A549 (cell line): ENCODE measurements around the gene ADSL. TPM values are rescaled to one million over a fixed set of nuclear protein-coding genes. Genes with fewer than 3 reads are reported as not detected.

Experiments
- ATAC-seq, 2 experiments: fragments of 200-7000 bp in 1 of 2; fragments of >200 bp in 1 of 2; cut with Nextera tagmentation in 1 of 2; cut with Tn5 transposase in 1 of 2; 3 replicates each; pipeline versions ENCODE4 v1.8.0 to v1.9.1; 2018 to 2020; ENCODE audit warnings: mild to moderate bottlenecking in 1 of 2, moderate library complexity in 1 of 2
- CTCF ChIA-PET: fragments of 300-600 bp; sonication (Branson Sonifier 250); formaldehyde crosslinking; extraction: SDS; loops from one replicate; lab custom pipeline; 2021; ENCODE audit warnings: antibody characterized with exemption, inconsistent platforms; lab: Yijun Ruan, JAX
- POLR2A ChIA-PET: fragments of 350-600 bp; formaldehyde crosslinking; extraction: SDS; loops from one replicate; lab custom pipeline; 2021; ENCODE audit warnings: antibody characterized with exemption, inconsistent platforms; lab: Yijun Ruan, JAX
- DNase-seq, 2 experiments: peaks; one replicate each; pipeline versions ENCODE4 v3.0.0 to v3.0.0-alpha.2; 2011 to 2016; ENCODE audit warnings: low read depth in 1 of 2, low spot score in 1 of 2
- FAIRE-seq: peaks from 2 replicates; lab custom pipeline; 2011; peaks lifted over from hg19 to GRCh38; lab: Jason Lieb, UNC
- H3K27ac ChIP-seq, 2 experiments: fragments of >200 bp; sonication (Bioruptor Twin); formaldehyde crosslinking; 3 replicates each; pipeline ENCODE4 v1.5.1; 2016 to 2017
- H3K4me1 ChIP-seq: fragments of >200 bp; sonication (Bioruptor Twin); formaldehyde crosslinking; 3 replicates; pipeline ENCODE4 v1.6.1; 2016
- H3K4me2 ChIP-seq: fragments of >200 bp; sonication (Bioruptor Twin); formaldehyde crosslinking; 3 replicates; pipeline ENCODE4 v1.6.1; 2016
- H3K4me3 ChIP-seq: fragments of >200 bp; sonication (Bioruptor Twin); formaldehyde crosslinking; 3 replicates; pipeline ENCODE4 v1.5.1; 2016
- H3K9me3 ChIP-seq: fragments of >200 bp; sonication (Bioruptor Twin); formaldehyde crosslinking; 3 replicates; pipeline ENCODE4 v1.6.1; 2016
- ATOH8 ChIP-seq: fragments of 250-450 bp; sonication (Bioruptor Pico); IDR thresholded peaks from 2 replicates; pipeline ENCODE4 v1.5.0; 2020; ENCODE audit warnings: low read depth, mild to moderate bottlenecking, moderate library complexity
- BHLHE40 ChIP-seq: IDR thresholded peaks from 2 replicates; pipeline ENCODE4 v1.6.1; 2012; ENCODE audit warnings: low read depth, low read length, inconsistent platforms
- CBX8 ChIP-seq: fragments of 200-600 bp; sonication (generic); IDR thresholded peaks from 2 replicates; pipeline ENCODE4 v1.6.1; 2016
- CHD4 ChIP-seq: fragments of 200-600 bp; sonication (generic); IDR thresholded peaks from 2 replicates; pipeline ENCODE4 v1.6.1; 2016; ENCODE audit warnings: antibody characterized with exemption, mild to moderate bottlenecking, borderline replicate concordance
- EHF ChIP-seq: fragments of 250-450 bp; sonication (Bioruptor Pico); IDR thresholded peaks from 2 replicates; pipeline ENCODE4 v1.5.0; 2020; ENCODE audit warnings: mild to moderate bottlenecking
- FOSB ChIP-seq: fragments of 250-450 bp; sonication (Bioruptor Pico); IDR thresholded peaks from 2 replicates; pipeline ENCODE4 v1.5.0; 2020; ENCODE audit warnings: mild to moderate bottlenecking, moderate library complexity
- HOXA7 ChIP-seq: fragments of 250-450 bp; sonication (Bioruptor Pico); IDR thresholded peaks from 2 replicates; pipeline ENCODE4 v1.5.0; 2020; ENCODE audit warnings: mild to moderate bottlenecking, moderate library complexity
- HOXB13 ChIP-seq: fragments of 250-450 bp; sonication (Bioruptor Pico); IDR thresholded peaks from 2 replicates; pipeline ENCODE4 v1.5.0; 2020; ENCODE audit warnings: low read depth, mild to moderate bottlenecking, moderate library complexity
- HOXB5 ChIP-seq: fragments of 250-450 bp; sonication (Bioruptor Pico); IDR thresholded peaks from 2 replicates; pipeline ENCODE4 v1.5.0; 2020; ENCODE audit warnings: mild to moderate bottlenecking, moderate library complexity
- KDM5A ChIP-seq: fragments of 200-600 bp; sonication (generic); IDR thresholded peaks from 2 replicates; pipeline ENCODE4 v1.6.1; 2016; ENCODE audit warnings: antibody characterized with exemption, mild to moderate bottlenecking
- MAFK ChIP-seq: fragments of 450-650 bp; IDR thresholded peaks from 2 replicates; pipeline ENCODE4 v1.6.1; 2014; ENCODE audit not compliant: partially characterized antibody
- NFE2L2 ChIP-seq: fragments of 150-350 bp; conservative IDR thresholded peaks from 2 replicates; pipeline ENCODE4 v1.6.1; 2014; ENCODE audit warnings: low read length
- RCOR1 ChIP-seq: fragments of 150-350 bp; IDR thresholded peaks from 2 replicates; pipeline ENCODE4 v1.6.1; 2014; ENCODE audit warnings: antibody characterized with exemption, low read length, low read depth
- TFCP2L1 ChIP-seq: fragments of 250-450 bp; sonication (Bioruptor Pico); IDR thresholded peaks from 2 replicates; pipeline ENCODE4 v1.5.0; 2021; ENCODE audit warnings: mild to moderate bottlenecking
- USF2 ChIP-seq: fragments of 450-650 bp; IDR thresholded peaks from 2 replicates; pipeline ENCODE4 v1.6.1; 2014; ENCODE audit warnings: antibody characterized with exemption
- ZSCAN20 ChIP-seq: fragments of 250-450 bp; sonication (Bioruptor Pico); IDR thresholded peaks from 2 replicates; pipeline ENCODE4 v1.8.0; 2022; ENCODE audit warnings: mild to moderate bottlenecking, moderate library complexity
- WGBS: methylation state at CpG from one replicate; pipeline ENCODE4 v1.1.6; 2017; ENCODE audit errors: missing lambda C conversion rate; 5-methylcytosine and 5-hydroxymethylcytosine counted together
- polyA plus RNA-seq, 4 experiments: library from polyadenylated mRNA; depleted of rRNA in 3 of 4; stranded (reverse); fragments of >200 nt; fragmentation: RNase III in 1 of 4; extraction: RNeasy Plus Mini Kit Qiagen cat#74134 plus additional on column Dnase treatment in 1 of 4; gene quantifications; 2 replicates in 3 of 4; 3 replicates in 1 of 4; pipeline ENCODE4 v1.2.3, GENCODE V29; 2011 to 2017
- TF ChIP-seq, protein P1 (sequence below): IDR thresholded peaks from 2 replicates; pipeline ENCODE4 v1.6.1; 2012

The ADSL gene
- polyA plus RNA-seq, 2 of the 4 experiments (the other 2 are of a cell fraction): 85.6 to 126 TPM

DNA sequence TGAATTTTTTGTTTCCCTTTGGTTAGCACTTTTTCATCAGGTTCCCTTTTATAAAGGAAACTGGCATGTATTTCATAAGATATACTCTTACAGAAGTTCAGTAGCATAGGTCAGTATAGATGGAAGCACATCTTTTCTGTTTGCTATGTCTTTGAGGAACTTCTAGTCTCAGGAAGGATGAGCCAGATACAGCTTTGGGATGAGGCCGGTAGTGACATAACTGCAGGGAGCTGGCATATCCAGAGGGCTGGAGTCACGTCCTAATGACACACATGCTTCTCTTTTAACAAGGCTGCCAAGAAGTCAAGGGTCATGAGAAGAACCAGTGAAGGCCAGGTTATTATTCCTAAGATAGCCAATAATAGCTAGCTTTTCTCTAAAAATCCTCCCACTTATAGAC lies 33.3 kb upstream of the ADSL start:
- DNase-seq: no peak
- Histone ChIP-seq H3K4me1 (no peaks in the 10 kb centered on the region), H3K27ac (no peak overlapping the region), H3K4me2 (no peak overlapping the region), H3K4me3 (no peak overlapping the region), H3K9me3 (no peaks in the 10 kb centered on the region)
- ChIA-PET CTCF (no interaction called here), POLR2A (no interaction called here)
- WGBS: 92% methylated on average over 2 of the region's 2 CpGs
- FAIRE-seq: no peak
- TF ChIP-seq EHF (CRISPR knock-in tag): no peak
- TF ChIP-seq BHLHE40: no peak
- no peak for TF ChIP-seq HOXB5 (CRISPR knock-in tag)
- TF ChIP-seq, protein P1, sequence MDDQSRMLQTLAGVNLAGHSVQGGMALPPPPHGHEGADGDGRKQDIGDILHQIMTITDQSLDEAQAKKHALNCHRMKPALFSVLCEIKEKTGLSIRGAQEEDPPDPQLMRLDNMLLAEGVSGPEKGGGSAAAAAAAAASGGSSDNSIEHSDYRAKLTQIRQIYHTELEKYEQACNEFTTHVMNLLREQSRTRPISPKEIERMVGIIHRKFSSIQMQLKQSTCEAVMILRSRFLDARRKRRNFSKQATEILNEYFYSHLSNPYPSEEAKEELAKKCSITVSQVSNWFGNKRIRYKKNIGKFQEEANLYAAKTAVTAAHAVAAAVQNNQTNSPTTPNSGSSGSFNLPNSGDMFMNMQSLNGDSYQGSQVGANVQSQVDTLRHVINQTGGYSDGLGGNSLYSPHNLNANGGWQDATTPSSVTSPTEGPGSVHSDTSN: no peak
- no peak for ATAC-seq

DNA sequence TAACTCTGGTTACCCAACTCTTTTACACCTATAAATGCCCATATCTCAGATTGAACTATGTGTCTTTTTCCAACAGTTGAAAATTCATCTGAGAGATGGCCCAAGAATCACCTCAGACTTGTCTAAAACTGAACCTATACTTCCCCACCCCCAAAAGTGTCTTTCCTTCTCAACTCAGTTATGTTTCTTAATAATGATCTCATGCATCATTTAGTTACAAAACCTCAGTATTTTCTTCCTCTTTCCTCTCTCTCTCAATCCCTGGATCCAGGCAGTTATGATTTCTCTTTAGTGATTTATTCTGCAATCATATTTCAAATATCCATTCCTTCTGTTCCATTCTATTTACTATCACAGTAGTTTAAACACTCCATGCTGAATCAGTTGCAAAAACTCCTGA lies 32.3 kb upstream of the ADSL start:
- Histone ChIP-seq H3K9me3 (no peaks in the 10 kb centered on the region), H3K27ac (no peak overlapping the region), H3K4me3 (no peak overlapping the region), H3K4me1 (no peaks in the 10 kb centered on the region), H3K4me2 (no peak overlapping the region)
- CTCF ChIA-PET: no interaction called here
- no peak for ATAC-seq
- POLR2A ChIA-PET: no interaction called here
- TF ChIP-seq FOSB (CRISPR knock-in tag) (no peak), ATOH8 (no peak), ZSCAN20 (CRISPR knock-in tag) (no peak), TFCP2L1 (CRISPR knock-in tag) (no peak), NFE2L2 (no peak)
- FAIRE-seq: no peak
- DNase-seq: no peak

- DNase-seq (no peak), ATAC-seq (no peak), FAIRE-seq (no peak)
- CTCF ChIA-PET: no interaction called here
- POLR2A ChIA-PET: interaction anchor here (0.6 kb wide), 1 partner anchor 14 kb away, joined by 3 read pairs; no protein-coding TSS in a partner anchor
- H3K4me3 ChIP-seq: no peak overlapping the region
- H3K9me3 ChIP-seq: no peaks in the 10 kb centered on the region
- H3K4me2 ChIP-seq: no peak overlapping the region
- no peak for TF ChIP-seq CBX8
- no peak for TF ChIP-seq HOXB13 (CRISPR knock-in tag)
- TF ChIP-seq KDM5A: no peak
- TF ChIP-seq MAFK: no peak
- no peak for TF ChIP-seq BHLHE40
- TF ChIP-seq CHD4: no peak
- H3K27ac ChIP-seq: no peak overlapping the region
- no peaks in the 10 kb centered on the region for H3K4me1 ChIP-seq
Measured at GRCh38 chr22:40320687-40321086, 25.6 kb upstream of the ADSL start.

DNA sequence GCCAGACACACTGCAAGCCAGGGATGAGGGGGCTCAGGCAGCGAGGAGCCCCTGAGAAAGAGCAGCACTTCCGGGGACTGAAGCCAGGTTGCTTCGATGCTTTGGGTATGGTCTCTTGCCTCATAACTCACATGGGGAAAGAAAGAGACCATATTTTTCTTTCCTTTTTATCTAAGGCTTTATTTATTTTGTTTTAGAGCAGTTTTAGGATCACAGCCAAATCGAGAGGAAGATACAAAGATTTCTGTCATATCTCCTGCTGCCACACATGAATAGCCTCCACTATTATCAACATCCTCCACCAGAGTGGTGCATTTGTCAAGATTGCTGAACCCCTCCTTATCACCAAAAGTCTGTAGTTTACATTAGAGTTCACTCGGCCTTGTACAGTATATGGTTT lies 24.3 kb upstream of the ADSL start:
- no peak for TF ChIP-seq USF2
- TF ChIP-seq RCOR1: no peak
- TF ChIP-seq HOXA7 (CRISPR knock-in tag): no peak
- TF ChIP-seq, all 56 proteins: peak for 0
- H3K9me3 ChIP-seq: no peaks in the 10 kb centered on the region
- H3K4me2 ChIP-seq: no peak overlapping the region
- DNase-seq (no peak), FAIRE-seq (no peak), ATAC-seq (no peak)
- ChIA-PET POLR2A (no interaction called here), CTCF (interaction anchor here (0.8 kb wide), 1 partner anchor 14 kb away, joined by 3 read pairs; no protein-coding TSS in a partner anchor)
- H3K4me3 ChIP-seq: no peak overlapping the region
- 87% methylated on average over 5 of the region's 5 CpGs for whole genome bisulfite sequencing
- H3K4me1 ChIP-seq: no peaks in the 10 kb centered on the region
- H3K27ac ChIP-seq: no peak overlapping the region
